Testis (tissue), 2 donors: ENCODE measurements around the gene VAV2.

Experiments
- POLR2A ChIP-seq: fragments of 450-650 bp; IDR thresholded peaks from one replicate; pipeline ENCODE4 v1.6.1; 2017; ENCODE audit warnings: antibody characterized with exemption, mild to moderate bottlenecking, moderate library complexity
- TF ChIP-seq, protein P1 (sequence below), 3 experiments: fragments of 450-650 bp in 2 of 3; fragments of 200-600 bp in 1 of 3; sonication (generic) in 1 of 3; IDR thresholded peaks; one replicate each; pipeline ENCODE4 v1.5.1; 2016 to 2019; ENCODE audit warnings: antibody characterized with exemption in 3 of 3, mild to moderate bottlenecking in 2 of 3, moderate library complexity in 1 of 3

GRCh38 chr9:133894377-133895321 lies 97.5 kb downstream of the VAV2 start:
- TF ChIP-seq, protein P1, sequence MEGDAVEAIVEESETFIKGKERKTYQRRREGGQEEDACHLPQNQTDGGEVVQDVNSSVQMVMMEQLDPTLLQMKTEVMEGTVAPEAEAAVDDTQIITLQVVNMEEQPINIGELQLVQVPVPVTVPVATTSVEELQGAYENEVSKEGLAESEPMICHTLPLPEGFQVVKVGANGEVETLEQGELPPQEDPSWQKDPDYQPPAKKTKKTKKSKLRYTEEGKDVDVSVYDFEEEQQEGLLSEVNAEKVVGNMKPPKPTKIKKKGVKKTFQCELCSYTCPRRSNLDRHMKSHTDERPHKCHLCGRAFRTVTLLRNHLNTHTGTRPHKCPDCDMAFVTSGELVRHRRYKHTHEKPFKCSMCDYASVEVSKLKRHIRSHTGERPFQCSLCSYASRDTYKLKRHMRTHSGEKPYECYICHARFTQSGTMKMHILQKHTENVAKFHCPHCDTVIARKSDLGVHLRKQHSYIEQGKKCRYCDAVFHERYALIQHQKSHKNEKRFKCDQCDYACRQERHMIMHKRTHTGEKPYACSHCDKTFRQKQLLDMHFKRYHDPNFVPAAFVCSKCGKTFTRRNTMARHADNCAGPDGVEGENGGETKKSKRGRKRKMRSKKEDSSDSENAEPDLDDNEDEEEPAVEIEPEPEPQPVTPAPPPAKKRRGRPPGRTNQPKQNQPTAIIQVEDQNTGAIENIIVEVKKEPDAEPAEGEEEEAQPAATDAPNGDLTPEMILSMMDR (IDR thresholded peaks at IDR 0.05): no peak
- no peak for TF ChIP-seq POLR2A
